KOPT-K1 (cell line): ENCODE measurements around the gene ZNF195.

ENCODE experiments used
- H3K27ac ChIP-seq: fragments of 200-600 bp; sonication (generic); 2 replicates; pipeline ENCODE4 v1.5.1; 2016; ENCODE audit warnings: antibody characterized with exemption, mild to moderate bottlenecking, low read depth, low read length; ENCODE audit not compliant: poor library complexity, severe bottlenecking
- H3K36me3 ChIP-seq: fragments of 200-600 bp; sonication (generic); 2 replicates; pipeline ENCODE4 v1.5.1; 2017; ENCODE audit warnings: antibody characterized with exemption, mild to moderate bottlenecking, low read length, moderate library complexity; ENCODE audit not compliant: insufficient read depth
- H3K9me3 ChIP-seq: fragments of 200-600 bp; sonication (generic); 2 replicates; pipeline ENCODE4 v1.5.1; 2017; ENCODE audit warnings: antibody characterized with exemption, low read length, mild to moderate bottlenecking; ENCODE audit not compliant: insufficient read depth, poor library complexity, severe bottlenecking

ZNF195 gene

DNA sequence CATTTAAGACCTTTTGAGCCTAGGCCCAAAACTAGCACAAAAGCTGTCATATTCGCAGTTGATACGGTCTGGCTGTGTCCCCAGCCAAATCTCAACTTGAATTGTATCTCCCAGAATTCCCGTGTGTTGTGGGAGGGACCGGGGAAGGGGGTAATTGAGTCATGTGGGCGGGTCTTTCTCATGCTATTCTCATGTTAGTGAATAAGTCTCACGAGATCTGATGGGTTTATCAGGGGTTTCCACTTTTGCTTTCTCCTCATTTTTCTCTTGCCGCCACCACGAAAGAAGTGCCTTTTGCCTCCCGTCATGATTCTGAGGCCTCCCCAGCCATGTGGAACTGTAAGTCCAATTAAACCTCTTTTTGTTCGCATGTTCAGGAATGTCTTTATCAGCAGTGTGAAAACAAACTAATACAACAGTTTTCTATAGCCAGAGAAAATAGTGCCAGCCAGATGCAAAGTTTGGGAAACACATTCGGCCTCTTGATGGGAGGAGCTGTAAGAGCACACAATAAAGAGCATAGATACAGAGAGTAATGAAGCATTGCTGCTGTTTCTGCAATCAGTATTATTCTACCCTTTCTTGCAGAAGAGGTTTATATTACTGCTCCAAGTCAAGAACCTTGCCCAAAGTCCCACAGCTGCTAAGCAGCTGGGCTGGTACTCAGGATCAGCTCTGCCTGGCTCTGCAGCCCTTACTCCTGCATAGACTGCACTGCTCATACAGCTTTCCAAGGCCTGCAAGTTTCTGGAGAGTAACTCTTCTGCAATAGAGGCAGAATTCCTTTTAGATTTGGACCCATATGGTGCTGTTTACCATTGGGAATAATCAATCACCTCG, 2.0 kb upstream of the ZNF195 start:
- no peak overlapping the region for H3K27ac ChIP-seq
- peaks cover 23% of the 10 kb centered on the region for H3K9me3 ChIP-seq
- H3K36me3 ChIP-seq = peaks cover 19% of the 10 kb centered on the region

DNA sequence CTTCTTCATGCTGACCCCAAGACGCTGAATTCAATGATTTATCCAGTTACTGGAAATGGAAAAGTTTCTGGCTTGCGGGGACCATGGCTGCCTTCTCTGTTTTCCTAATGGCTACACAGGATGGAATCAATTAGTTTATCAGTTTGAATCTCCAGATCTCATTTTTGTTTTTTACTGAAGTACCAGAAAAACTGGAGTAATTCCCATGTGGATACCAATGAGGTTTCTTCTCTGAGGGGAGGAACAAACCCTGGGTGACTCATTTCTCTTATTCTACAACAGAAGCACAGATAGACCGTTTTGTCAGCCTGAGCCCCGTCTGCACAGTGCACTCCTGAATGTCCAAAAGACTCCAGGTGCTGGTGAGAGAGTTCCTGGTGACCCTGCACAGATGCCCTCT, 3.4 kb downstream of the ZNF195 start:
- Histone ChIP-seq H3K27ac (no peak overlapping the region), H3K36me3 (peaks cover 73% of the 10 kb centered on the region), H3K9me3 (peaks cover 73% of the 10 kb centered on the region)

DNA sequence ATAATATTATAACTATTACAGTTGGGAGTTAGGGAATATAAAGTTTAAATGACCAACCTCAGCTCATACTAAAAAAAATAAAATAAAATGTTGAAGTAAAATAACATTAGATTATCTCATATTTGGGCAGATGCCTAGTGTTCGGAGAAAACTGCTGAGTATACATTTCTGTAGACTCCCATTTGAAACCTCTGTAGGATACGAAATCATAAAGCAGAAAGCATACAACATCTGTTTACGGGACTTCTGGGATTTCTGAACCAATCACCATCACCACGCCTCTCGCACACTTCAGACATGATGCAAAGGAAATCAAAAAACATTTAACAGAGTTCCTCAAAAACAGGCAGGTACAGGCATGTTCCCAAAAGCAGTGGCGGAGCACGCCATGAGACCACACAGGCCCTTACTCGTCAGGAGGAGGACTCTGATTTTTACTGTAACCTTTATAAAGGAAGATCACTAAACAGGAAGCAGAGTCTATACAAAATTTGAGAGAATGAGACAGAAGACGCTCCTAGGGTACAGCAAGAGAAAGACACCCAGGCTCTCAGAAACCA, 8.6 kb downstream of the ZNF195 start:
- H3K36me3 ChIP-seq = peaks cover 100% of the 10 kb centered on the region
- H3K9me3 ChIP-seq = peaks cover 100% of the 10 kb centered on the region
- H3K27ac ChIP-seq = no peak overlapping the region

DNA sequence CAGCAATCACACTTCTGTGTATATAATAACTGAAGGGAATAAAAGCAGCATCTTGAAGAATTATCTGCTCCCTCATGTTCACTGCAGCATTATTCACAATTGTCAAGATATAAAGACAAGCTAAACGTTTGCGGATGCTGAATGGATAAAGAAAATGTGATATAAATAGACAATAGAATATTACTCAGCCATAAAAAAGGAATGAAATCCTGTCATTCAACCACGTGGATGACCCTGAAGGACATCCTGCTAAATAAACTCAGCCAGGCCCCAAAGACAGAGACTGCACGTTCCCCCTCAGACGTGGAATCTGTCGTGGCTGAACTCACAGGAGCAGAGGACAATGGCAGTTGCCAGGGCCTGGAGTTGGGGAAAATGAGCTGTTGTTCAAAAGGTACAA, 9.6 kb downstream of the ZNF195 start:
- Histone ChIP-seq H3K9me3 (peaks cover 100% of the 10 kb centered on the region), H3K36me3 (peaks cover 100% of the 10 kb centered on the region), H3K27ac (no peak overlapping the region)

DNA sequence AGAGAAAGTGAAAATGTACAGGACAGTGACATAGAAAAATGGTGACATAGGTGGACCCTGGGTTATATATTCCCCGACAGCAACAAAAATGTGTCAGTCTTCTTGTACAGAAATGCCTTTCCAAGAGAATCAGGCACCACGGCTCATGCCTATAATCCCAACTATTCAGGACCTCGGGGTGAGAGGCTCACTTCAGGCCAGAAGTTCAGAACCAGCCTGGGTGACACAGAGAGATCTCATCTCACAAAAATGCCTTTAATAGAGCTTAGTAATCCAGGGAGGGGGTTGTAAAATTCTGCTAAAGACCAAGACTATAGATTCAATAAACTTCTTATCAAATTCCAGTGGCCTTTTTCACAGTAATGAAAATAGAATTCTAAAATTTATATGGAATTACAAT, 10.7 kb downstream of the ZNF195 start:
- H3K36me3 ChIP-seq = peaks cover 100% of the 10 kb centered on the region
- peaks cover 100% of the 10 kb centered on the region for H3K9me3 ChIP-seq
- no peak overlapping the region for H3K27ac ChIP-seq

DNA sequence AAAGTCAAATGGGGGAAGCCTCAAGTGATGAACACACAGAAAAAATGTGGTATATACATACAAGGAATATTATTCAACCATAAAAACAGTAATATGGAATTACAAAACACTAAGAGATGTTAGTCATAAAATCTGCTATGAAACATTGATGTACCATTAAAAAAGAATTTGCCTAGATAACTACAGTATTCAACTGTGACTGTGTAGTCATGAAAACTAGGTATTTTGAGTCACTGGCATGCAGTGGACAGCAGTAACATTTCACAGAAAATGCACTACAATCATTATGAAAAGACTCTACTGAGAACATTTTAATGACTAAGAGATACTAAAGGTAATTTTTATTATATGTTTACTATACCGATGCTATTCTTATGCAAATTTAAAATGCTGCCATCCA, 11.7 kb downstream of the ZNF195 start:
- H3K36me3 ChIP-seq = peaks cover 100% of the 10 kb centered on the region
- H3K9me3 ChIP-seq = peaks cover 100% of the 10 kb centered on the region

DNA sequence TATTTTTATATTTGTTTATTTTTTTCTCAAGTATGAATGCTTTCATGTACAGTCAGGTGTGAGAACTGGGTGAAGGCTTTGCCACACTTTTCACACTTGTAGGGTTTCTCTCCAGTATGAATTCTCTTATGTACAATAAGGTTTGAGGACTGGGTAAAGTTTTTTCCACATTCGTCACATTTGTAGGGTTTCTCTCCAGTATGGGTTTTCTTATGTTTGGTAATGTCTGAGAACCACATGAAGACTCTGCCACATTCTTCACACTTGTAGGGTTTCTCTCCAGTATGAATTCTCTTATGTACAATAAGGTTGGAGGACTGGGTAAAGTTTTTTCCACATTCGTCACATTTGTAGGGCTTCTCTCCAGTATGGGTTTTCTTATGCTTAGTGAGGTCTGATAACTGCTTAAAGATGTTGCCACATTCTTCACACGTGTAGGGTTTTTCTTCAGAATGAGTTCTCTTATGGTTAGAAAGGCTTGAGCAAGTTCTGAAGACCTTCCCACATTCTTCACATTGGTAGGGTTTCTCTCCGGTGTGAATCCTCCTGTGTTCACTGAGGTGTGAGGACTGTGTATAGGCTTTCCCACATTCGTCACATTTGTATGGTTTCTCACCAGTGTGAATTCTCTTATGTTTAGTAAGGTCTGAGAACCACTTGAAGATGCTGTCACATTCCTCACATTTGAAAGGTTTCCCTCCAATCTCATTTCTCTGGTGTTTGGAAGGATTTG, 19.7 kb downstream of the ZNF195 start:
- Histone ChIP-seq H3K9me3 (peaks cover 100% of the 10 kb centered on the region), H3K27ac (no peak overlapping the region), H3K36me3 (peaks cover 100% of the 10 kb centered on the region)

More for the DNA sequence above, 11.7 kb downstream of the ZNF195 start:
- H3K27ac ChIP-seq = no peak overlapping the region

DNA sequence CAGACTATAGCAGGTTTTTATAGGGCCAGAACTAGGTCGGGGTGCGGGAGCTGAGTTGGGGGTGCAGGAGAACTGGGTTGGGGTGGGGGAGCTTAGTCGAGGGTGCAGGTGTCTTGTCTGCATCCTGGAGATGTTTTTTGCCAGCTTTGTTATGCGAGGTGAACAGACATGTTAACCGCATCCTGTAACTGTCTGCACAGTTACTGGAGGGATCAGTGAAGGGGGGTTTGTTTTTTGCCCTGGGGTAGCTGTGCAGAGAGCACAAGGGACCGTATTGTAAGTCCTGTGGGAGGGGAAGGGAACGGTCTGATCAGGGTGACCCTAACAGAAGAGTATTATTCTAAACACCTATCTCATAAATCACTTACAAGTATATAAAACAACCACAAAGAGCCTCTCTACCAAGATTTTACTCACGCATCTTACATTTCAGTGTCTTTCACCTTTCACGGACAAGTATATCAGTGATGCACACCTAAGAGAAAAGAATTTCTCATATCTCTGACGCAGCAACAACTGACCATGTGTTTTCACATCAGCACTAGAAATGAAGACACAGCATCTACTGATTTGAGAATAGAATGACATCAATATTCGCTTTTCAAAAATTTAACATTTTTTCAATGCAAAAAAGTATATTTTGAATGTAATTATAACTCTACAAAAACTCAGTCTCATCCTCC, 20.8 kb downstream of the ZNF195 start:
- Histone ChIP-seq H3K9me3 (peaks cover 97% of the 10 kb centered on the region), H3K27ac (no peak overlapping the region), H3K36me3 (peaks cover 95% of the 10 kb centered on the region)

DNA sequence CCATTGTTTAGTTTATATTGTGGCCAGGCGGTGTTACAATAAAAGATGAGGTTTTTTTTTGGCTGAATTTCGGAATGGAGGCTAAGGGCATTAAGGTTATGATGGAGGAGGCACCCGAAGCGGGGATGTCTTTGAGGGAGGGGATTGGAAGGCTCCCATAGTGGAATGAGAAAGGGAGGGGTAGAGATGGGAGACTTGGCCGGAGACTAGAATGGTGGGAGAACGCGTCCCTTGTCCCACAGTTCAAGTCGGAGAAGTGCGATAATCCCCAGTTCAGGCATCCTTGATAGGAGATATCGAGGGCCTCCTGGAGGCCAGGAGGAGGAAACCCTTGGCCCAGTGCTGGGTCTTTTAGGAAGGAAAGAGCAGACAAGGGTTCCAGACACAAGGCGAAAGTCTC, 21.6 kb downstream of the ZNF195 start:
- Histone ChIP-seq H3K9me3 (peaks cover 95% of the 10 kb centered on the region), H3K36me3 (peaks cover 87% of the 10 kb centered on the region), H3K27ac (no peak overlapping the region)

DNA sequence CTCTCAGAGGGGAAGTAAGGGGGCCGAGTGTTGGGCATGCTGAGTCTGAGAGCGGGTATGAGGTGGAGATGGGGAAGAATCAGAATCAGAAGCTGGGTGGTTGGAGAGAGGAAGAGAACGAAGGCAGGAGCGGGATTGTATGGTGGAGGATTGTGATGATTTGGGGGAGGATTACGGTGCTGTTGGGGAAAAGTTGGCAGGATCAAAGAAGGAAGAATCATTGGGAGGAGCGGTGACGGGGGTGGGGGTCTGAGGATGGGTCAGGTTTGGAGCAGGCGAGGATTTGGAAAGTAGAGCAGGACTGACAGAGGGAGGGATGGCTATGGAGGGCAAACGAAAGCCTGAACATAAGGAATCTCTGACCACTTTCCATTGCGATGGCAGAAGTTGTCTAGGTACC, 22.1 kb downstream of the ZNF195 start:
- Histone ChIP-seq H3K27ac (no peak overlapping the region), H3K36me3 (peaks cover 83% of the 10 kb centered on the region), H3K9me3 (peaks cover 93% of the 10 kb centered on the region)

DNA sequence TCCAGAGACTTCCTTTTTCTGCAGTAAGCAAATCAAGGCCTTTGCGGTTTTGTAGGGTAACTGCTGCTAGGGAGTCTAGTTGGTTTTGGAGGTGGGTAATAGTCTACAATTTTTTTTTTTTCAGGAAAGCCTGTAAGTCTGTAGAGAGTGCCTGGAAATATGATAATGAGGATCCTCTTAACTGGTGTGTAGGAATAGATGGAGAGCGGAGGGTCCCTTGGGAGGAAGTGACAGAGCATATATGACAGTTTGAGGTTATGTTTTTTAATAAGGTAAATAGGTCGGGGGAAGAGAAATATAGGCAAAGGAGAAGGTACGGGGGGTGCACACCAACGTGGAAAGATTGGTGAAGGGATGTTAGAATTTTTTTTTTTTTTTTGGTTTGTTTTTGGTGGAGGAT, 25.9 kb downstream of the ZNF195 start:
- peaks cover 54% of the 10 kb centered on the region for H3K36me3 ChIP-seq
- H3K27ac ChIP-seq = no peak overlapping the region

DNA sequence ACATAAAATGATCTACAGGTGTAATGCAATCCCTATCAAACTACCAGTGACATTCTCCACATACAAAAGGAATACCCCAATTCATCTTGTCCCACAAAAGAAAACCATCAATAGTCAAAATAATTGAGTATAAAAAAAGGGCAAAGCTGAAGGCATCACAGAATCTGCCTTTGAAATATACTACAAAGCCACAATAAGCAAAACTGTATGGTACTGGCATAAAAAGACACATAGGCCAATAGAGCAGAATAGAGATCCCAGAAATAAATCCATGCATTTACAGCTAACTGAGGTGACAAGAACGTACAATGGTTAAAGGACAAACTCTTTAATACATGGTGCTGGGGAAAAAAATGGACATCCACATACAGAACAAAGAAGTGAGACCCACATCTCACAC, 31.8 kb downstream of the ZNF195 start:
- Histone ChIP-seq H3K27ac (no peak overlapping the region), H3K9me3 (peaks cover 18% of the 10 kb centered on the region), H3K36me3 (peaks cover 18% of the 10 kb centered on the region; the same call in 1 of the 2 replicates)

More for the DNA sequence above, 25.9 kb downstream of the ZNF195 start:
- H3K9me3 ChIP-seq = peaks cover 61% of the 10 kb centered on the region

DNA sequence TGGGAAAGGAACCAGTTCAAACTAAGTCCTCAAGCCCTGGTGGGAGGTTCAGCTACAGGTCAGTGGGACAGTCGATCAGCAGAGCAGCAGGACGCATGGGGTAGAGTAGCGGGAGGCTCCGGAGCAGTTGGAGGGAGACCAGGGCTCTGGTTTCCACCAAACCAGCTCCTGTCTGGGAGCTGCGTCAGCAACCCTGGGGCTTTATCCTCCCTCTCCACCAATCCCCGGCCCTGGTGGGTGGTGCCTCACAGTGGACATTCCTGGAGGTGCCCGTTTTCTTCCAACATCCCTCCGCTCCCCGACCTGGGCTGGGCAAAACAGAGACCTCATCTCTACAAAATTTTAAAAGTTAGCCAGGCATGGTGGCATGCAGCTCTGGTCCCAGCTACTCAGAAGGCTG, 32.4 kb downstream of the ZNF195 start:
- Histone ChIP-seq H3K9me3 (peaks cover 17% of the 10 kb centered on the region), H3K36me3 (peaks cover 18% of the 10 kb centered on the region; the same call in 1 of the 2 replicates), H3K27ac (no peak overlapping the region)

DNA sequence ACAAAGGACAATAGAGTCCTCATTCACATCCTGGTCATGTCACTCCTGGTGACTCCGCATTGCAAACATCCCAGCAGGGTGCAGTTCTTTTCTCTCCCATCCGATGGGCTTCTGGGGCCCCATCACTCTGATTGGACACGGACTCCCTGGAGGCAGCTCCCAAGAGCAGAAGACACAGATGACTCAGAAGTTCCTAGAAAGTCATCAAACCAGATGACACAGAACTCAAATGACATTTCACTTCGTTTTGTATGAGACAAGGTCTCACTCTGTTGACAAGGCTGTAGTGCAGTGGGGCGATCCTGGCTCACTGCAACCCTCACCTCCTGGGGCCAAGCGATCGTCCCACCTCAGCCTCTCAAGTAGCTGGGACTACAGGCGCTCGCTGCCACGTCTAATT, 33.2 kb downstream of the ZNF195 start:
- Histone ChIP-seq H3K9me3 (peaks cover 17% of the 10 kb centered on the region), H3K27ac (no peak overlapping the region), H3K36me3 (peaks cover 18% of the 10 kb centered on the region; the same call in 1 of the 2 replicates)
